PC-3 (cell line): ENCODE results near the gene FAM222A. TPM values are rescaled to one million over a fixed set of nuclear protein-coding genes. Genes with fewer than 3 reads are reported as not detected.

ENCODE experiments used
- ATAC-seq: fragments of 200-7000 bp; cut with Tn5 transposase; 2 replicates; pipeline ENCODE4 v1.9.1; 2020; ENCODE audit warnings: mild to moderate bottlenecking, moderate library complexity
- BruUV-seq: library from RNA; stranded (reverse); fragments of 400-500 nt; replicated peaks from 2 replicates; lab custom pipeline; 2021; lab: Mats Ljungman, UMichigan
- CTCF ChIA-PET: fragments of 300-600 bp; sonication (Branson Sonifier 250); formaldehyde crosslinking; loops from one replicate; lab custom pipeline; 2022; ENCODE audit warnings: antibody characterized with exemption; lab: Charles Lee
- POLR2A ChIA-PET: fragments of 300-600 bp; sonication (Branson Sonifier 250); formaldehyde crosslinking; loops from one replicate; lab custom pipeline; 2022; ENCODE audit warnings: antibody characterized with exemption; ENCODE audit not compliant: unreplicated experiment; lab: Charles Lee
- DNase-seq: peaks from one replicate; pipeline ENCODE4 v3.0.0-alpha.2; 2015
- H2AFZ ChIP-seq: fragments of 300-600 bp; sonication (generic); 2 replicates; pipeline ENCODE4 v1.6.0; 2016; ENCODE audit warnings: antibody characterized with exemption, low read length
- H3F3A ChIP-seq: fragments of 300-600 bp; sonication (generic); one replicate; pipeline ENCODE4 v1.6.0; 2017; ENCODE audit warnings: antibody characterized with exemption, low read length, control low read depth, mild to moderate bottlenecking; ENCODE audit not compliant: unreplicated experiment
- H3K27ac ChIP-seq: fragments of 300-600 bp; sonication (generic); 2 replicates; pipeline ENCODE4 v1.5.1; 2016; ENCODE audit warnings: mild to moderate bottlenecking, low read length
- H3K27me3 ChIP-seq: fragments of 300-600 bp; sonication (generic); 2 replicates; pipeline ENCODE4 v1.6.1; 2016; ENCODE audit warnings: low read length, mixed read lengths
- H3K36me3 ChIP-seq: fragments of 300-600 bp; sonication (generic); 2 replicates; pipeline ENCODE4 v1.6.1; 2016; ENCODE audit warnings: low read depth, mixed run types, low read length, mixed read lengths
- H3K4me1 ChIP-seq: fragments of 300-600 bp; sonication (generic); 2 replicates; pipeline ENCODE4 v1.5.1; 2016; ENCODE audit warnings: low read length; ENCODE audit not compliant: insufficient read depth
- H3K4me2 ChIP-seq: fragments of 300-600 bp; sonication (generic); 2 replicates; pipeline ENCODE4 v1.6.0; 2016; ENCODE audit warnings: low read length
- H3K4me3 ChIP-seq: fragments of 300-600 bp; sonication (generic); 2 replicates; pipeline ENCODE4 v1.5.1; 2016; ENCODE audit warnings: mild to moderate bottlenecking, low read length, mixed read lengths
- H3K79me2 ChIP-seq: fragments of 300-600 bp; sonication (generic); 2 replicates; pipeline ENCODE4 v1.6.1; 2017; ENCODE audit warnings: low read length, mixed read lengths
- H3K9ac ChIP-seq: fragments of 300-600 bp; sonication (generic); 2 replicates; pipeline ENCODE4 v1.6.0; 2016; ENCODE audit warnings: mild to moderate bottlenecking, low read length
- H3K9me2 ChIP-seq: fragments of 300-600 bp; sonication (generic); replicated peaks from 2 replicates; pipeline ENCODE4 v1.6.1; 2016; ENCODE audit warnings: mixed run types, low read length, mixed read lengths
- H3K9me3 ChIP-seq: fragments of 300-600 bp; sonication (generic); 2 replicates; pipeline ENCODE4 v1.6.1; 2016; ENCODE audit warnings: low read length, mixed read lengths
- H4K20me1 ChIP-seq: fragments of 300-600 bp; sonication (generic); 2 replicates; pipeline ENCODE4 v1.6.1; 2016; ENCODE audit warnings: low read length, mixed read lengths
- EZH2 ChIP-seq: fragments of 300-600 bp; sonication (generic); IDR thresholded peaks from one replicate; pipeline ENCODE4 v1.6.1; 2017; ENCODE audit warnings: antibody characterized with exemption, mild to moderate bottlenecking, low read length; ENCODE audit not compliant: unreplicated experiment
- EZH2phosphoT487 ChIP-seq: fragments of 300-600 bp; sonication (generic); IDR thresholded peaks from 2 replicates; pipeline ENCODE4 v1.6.1; 2018; ENCODE audit warnings: mild to moderate bottlenecking, antibody characterized with exemption, low read length, borderline replicate concordance
- intact Hi-C: fragments of 100-400 bp; cut with micrococcal nuclease; formaldehyde crosslinking; loops from 2 replicates; pipeline ENCODE4 v1.9.0; 2023
- total RNA-seq: library from RNA; depleted of rRNA; stranded (reverse); fragments of >200 nt; gene quantifications from 2 replicates; pipeline ENCODE4 v1.2.3, GENCODE V29; 2014
- TF ChIP-seq, protein P1 (sequence below): fragments of 300-600 bp; sonication (generic); conservative IDR thresholded peaks from 2 replicates; pipeline ENCODE4 v1.5.1; 2017; ENCODE audit warnings: antibody characterized with exemption, low read depth, mild to moderate bottlenecking, low read length

FAM222A gene
- total RNA-seq, 1 experiment from 2014 or later: 11.7 TPM

DNA sequence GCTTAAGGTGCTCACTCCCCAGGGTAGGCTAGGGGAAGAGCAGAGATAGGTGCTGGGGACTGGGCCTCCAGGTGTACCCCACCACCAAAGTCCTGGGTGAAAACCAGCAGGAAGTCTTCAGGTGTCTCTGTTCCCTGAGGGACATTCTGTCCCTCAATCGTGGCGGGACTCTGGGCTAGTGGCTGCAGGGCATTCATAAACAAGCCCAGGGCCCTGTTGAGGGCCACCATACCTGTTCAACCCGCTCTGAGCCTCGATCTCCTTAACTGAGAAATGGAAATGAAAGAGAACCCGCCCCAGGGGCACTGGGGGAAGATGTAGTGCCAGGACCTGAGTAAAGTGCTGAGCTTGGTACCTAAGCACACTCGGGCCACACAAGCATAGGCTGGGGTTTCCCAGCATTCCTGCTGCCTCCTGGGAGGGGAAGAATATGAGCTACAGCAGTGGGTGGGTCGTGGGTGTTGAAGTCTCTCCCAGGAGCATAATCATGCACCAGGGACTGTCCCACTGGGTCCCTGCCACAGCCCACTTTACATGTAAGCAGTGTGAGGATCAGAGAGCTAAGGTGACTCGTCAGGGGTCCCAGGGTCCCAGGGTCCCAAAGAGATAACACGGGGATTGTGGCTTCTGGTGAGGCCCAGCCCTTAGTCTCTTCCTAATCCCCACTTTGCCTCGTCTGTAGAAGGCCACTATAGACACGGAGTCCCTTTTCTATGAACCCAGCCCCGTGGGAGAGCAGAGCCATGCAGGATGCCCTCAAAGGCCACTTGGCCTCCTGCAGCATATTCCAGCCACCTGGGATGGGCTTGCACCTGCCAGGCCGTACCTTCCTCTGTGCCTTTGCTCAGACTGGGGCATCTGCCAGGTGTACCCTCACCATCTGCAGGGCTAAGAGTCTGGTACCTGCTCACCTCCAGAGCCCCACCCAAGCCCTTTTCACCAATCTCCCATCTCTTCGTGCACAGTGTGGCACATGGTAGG, 14.4 kb downstream of the FAM222A start:
- intact Hi-C loops: no loop called here
- DNase-seq: no peak
- Histone ChIP-seq H3K9me3 (no peaks in the 10 kb centered on the region), H3K9me2 (no peaks in the 10 kb centered on the region), H4K20me1 (no peaks in the 10 kb centered on the region), H3K36me3 (no peaks in the 10 kb centered on the region), H3K4me3 (no peak overlapping the region), H3F3A (no peaks in the 10 kb centered on the region), H3K27me3 (no peaks in the 10 kb centered on the region), H3K9ac (no peak overlapping the region), H3K27ac (no peak overlapping the region), H3K79me2 (no peaks in the 10 kb centered on the region), H3K4me2 (no peak overlapping the region), H2AFZ (no peak overlapping the region), H3K4me1 (no peaks in the 10 kb centered on the region)
- TF ChIP-seq EZH2 (no peak), EZH2phosphoT487 (no peak)
- TF ChIP-seq, protein P1, sequence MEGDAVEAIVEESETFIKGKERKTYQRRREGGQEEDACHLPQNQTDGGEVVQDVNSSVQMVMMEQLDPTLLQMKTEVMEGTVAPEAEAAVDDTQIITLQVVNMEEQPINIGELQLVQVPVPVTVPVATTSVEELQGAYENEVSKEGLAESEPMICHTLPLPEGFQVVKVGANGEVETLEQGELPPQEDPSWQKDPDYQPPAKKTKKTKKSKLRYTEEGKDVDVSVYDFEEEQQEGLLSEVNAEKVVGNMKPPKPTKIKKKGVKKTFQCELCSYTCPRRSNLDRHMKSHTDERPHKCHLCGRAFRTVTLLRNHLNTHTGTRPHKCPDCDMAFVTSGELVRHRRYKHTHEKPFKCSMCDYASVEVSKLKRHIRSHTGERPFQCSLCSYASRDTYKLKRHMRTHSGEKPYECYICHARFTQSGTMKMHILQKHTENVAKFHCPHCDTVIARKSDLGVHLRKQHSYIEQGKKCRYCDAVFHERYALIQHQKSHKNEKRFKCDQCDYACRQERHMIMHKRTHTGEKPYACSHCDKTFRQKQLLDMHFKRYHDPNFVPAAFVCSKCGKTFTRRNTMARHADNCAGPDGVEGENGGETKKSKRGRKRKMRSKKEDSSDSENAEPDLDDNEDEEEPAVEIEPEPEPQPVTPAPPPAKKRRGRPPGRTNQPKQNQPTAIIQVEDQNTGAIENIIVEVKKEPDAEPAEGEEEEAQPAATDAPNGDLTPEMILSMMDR: no peak
- no peak for ATAC-seq
- POLR2A ChIA-PET: no interaction called here
- CTCF ChIA-PET: no interaction called here
- BruUV-seq: no TSS peak

- H3K4me3 ChIP-seq: no peak overlapping the region
- H3K27ac ChIP-seq: no peak overlapping the region
- H3K79me2 ChIP-seq: no peaks in the 10 kb centered on the region
- intact Hi-C loops: no loop called here
- no peak for DNase-seq
- ATAC-seq: no peak
- no peaks in the 10 kb centered on the region for H3K4me1 ChIP-seq
- no peaks in the 10 kb centered on the region for H4K20me1 ChIP-seq
- H2AFZ ChIP-seq: no peak overlapping the region
- no peaks in the 10 kb centered on the region for H3K9me3 ChIP-seq
- no peaks in the 10 kb centered on the region for H3K9me2 ChIP-seq
- no peak overlapping the region for H3K9ac ChIP-seq
- no peaks in the 10 kb centered on the region for H3K27me3 ChIP-seq
- POLR2A ChIA-PET: no interaction called here
- no peaks in the 10 kb centered on the region for H3F3A ChIP-seq
- TF ChIP-seq, protein P1: no peak
- TF ChIP-seq EZH2phosphoT487 (no peak), EZH2 (no peak)
- CTCF ChIA-PET: no interaction called here
- no TSS peak for BruUV-seq
- H3K36me3 ChIP-seq: no peaks in the 10 kb centered on the region
- H3K4me2 ChIP-seq: no peak overlapping the region
These were observed 15.3 kb downstream of the FAM222A start for GRCh38 chr12:109728921-109729320.

- no TSS peak for BruUV-seq
- no peaks in the 10 kb centered on the region for H3F3A ChIP-seq
- ChIA-PET CTCF (no interaction called here), POLR2A (no interaction called here)
- no peaks in the 10 kb centered on the region for H3K27me3 ChIP-seq
- no peak overlapping the region for H3K27ac ChIP-seq
- no peaks in the 10 kb centered on the region for H3K79me2 ChIP-seq
- no peaks in the 10 kb centered on the region for H3K4me1 ChIP-seq
- DNase-seq (no peak), ATAC-seq (no peak)
- no peak overlapping the region for H3K4me3 ChIP-seq
- no peaks in the 10 kb centered on the region for H3K36me3 ChIP-seq
- H3K9me2 ChIP-seq: no peaks in the 10 kb centered on the region
- H2AFZ ChIP-seq: no peak overlapping the region
- TF ChIP-seq EZH2phosphoT487 (no peak), EZH2 (no peak)
- TF ChIP-seq, protein P1: no peak
- no peaks in the 10 kb centered on the region for H3K9me3 ChIP-seq
- H3K4me2 ChIP-seq: no peak overlapping the region
- intact Hi-C loops: no loop called here
- no peak overlapping the region for H3K9ac ChIP-seq
- H4K20me1 ChIP-seq: no peaks in the 10 kb centered on the region
These were observed 15.8 kb downstream of the FAM222A start for GRCh38 chr12:109729371-109729781.
